Kidney epithelial cell (primary cell): ENCODE data around the gene FAXC. TPM values are rescaled to one million over a fixed set of nuclear protein-coding genes. Genes with fewer than 3 reads are reported as not detected.
"Not testable (repeated sequence)": the region's sequence is repeated elsewhere in the genome, so short reads cannot be mapped to it uniquely, and the experiment has no call there.

Experiments
- DNase-seq: peaks from one replicate; pipeline ENCODE4 v3.0.0-alpha.2; 2010; ENCODE audit warnings: low read depth
- H3K27me3 ChIP-seq: 2 replicates; pipeline ENCODE4 v1.6.0; 2011; ENCODE audit warnings: low read length; ENCODE audit not compliant: control insufficient read depth, insufficient read depth
- H3K36me3 ChIP-seq: 2 replicates; pipeline ENCODE4 v1.5.1; 2011; ENCODE audit warnings: low read length; ENCODE audit not compliant: control insufficient read depth, insufficient read depth
- H3K4me3 ChIP-seq: 2 replicates; pipeline ENCODE4 v1.5.1; 2011; ENCODE audit warnings: low read depth, mild to moderate bottlenecking, control low read depth, low read length
- CTCF ChIP-seq: IDR thresholded peaks from 2 replicates; pipeline ENCODE4 v1.5.1; 2011; ENCODE audit warnings: mild to moderate bottlenecking, moderate library complexity, low read length, control low read depth, inconsistent platforms; ENCODE audit not compliant: insufficient read depth, poor library complexity, severe bottlenecking
- total RNA-seq: library from RNA; depleted of rRNA; stranded (reverse); fragments of >200 nt; gene quantifications from 2 replicates; pipeline ENCODE4 v1.2.3, GENCODE V29; 2015

Gene FAXC
- total RNA-seq, 1 donor from 2014 or later: 10.1 TPM

GRCh38 chr6:99270826-99271225 is 78.6 kb downstream of the FAXC start:
- H3K36me3 ChIP-seq: no peaks in the 10 kb centered on the region
- no peak overlapping the region for H3K4me3 ChIP-seq
- DNase-seq: no peak
- H3K27me3 ChIP-seq: no peaks in the 10 kb centered on the region
- TF ChIP-seq CTCF: no peak

DNA sequence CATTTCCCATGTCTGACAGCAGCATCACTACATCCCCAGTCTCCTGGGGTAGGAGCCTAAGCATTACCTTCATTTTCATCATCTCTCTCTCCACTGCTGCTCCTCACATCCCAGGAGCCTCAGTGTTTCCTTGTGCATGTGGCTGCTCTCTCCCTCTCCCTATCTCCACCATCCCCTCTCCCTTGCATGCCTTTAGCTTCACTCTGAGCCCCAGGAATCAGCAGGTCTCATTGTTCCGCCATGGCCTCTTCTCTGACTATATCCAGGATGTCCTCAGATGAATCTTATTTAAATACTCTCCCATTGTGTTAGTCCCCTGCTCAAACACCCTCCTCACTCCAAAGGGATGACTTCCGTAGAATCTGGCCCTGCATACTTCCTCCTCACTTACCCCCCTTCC is 79.4 kb downstream of the FAXC start:
- TF ChIP-seq CTCF: no peak
- Histone ChIP-seq H3K36me3 (no peaks in the 10 kb centered on the region), H3K4me3 (no peak overlapping the region), H3K27me3 (no peaks in the 10 kb centered on the region)
- DNase-seq: no peak

DNA sequence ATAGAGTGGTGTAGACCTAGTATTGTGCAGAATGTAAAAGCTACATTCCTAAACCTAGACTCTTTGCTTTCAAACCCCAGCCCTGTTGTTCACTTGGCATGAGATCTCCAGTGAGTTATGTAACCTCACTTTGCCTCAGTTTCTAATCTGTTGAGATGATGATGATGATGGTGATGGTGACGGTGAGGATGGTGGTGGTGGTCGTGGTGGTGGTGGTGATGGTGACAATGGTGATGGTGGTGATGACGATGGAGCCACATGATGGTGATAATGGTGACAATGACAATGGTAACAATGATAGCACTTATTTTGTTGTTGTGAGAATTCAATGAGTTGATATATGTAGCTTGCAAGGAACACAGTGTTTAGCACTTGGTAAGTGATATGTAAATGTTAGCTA is 80.3 kb downstream of the FAXC start:
- no peak for DNase-seq
- no peaks in the 10 kb centered on the region for H3K36me3 ChIP-seq
- H3K27me3 ChIP-seq: no peaks in the 10 kb centered on the region
- TF ChIP-seq CTCF: no peak
- no peak overlapping the region for H3K4me3 ChIP-seq

GRCh38 chr6:99266996-99267395 is 82.5 kb downstream of the FAXC start:
- H3K4me3 ChIP-seq, H3K36me3 ChIP-seq, DNase-seq, H3K27me3 ChIP-seq: not testable (repeated sequence)

GRCh38 chr6:99265447-99265846 is 84.0 kb downstream of the FAXC start:
- H3K36me3 ChIP-seq, H3K4me3 ChIP-seq, DNase-seq, H3K27me3 ChIP-seq: not testable (repeated sequence)

GRCh38 chr6:99254616-99255550 is 94.6 kb downstream of the FAXC start:
- TF ChIP-seq CTCF: no peak
- Histone ChIP-seq H3K4me3 (no peak overlapping the region), H3K36me3 (no peaks in the 10 kb centered on the region), H3K27me3 (no peaks in the 10 kb centered on the region)
- no peak for DNase-seq

GRCh38 chr6:99253271-99253670 is 96.2 kb downstream of the FAXC start:
- H3K4me3 ChIP-seq: no peak overlapping the region
- no peak for TF ChIP-seq CTCF
- no peak for DNase-seq
- no peaks in the 10 kb centered on the region for H3K36me3 ChIP-seq
- no peaks in the 10 kb centered on the region for H3K27me3 ChIP-seq
